GM10248 (cell line): ENCODE results near the gene GPC1.

ENCODE experiments used
- CTCF ChIA-PET: fragments of 300-600 bp; sonication (Branson Sonifier 250); formaldehyde crosslinking; extraction: SDS; loops from one replicate; lab custom pipeline; 2021; ENCODE audit warnings: antibody characterized with exemption; lab: Yijun Ruan, JAX
- POLR2A ChIA-PET: fragments of 350-650 bp; sonication (Branson Sonifier 250); formaldehyde crosslinking; extraction: SDS; loops from one replicate; lab custom pipeline; 2020; ENCODE audit warnings: antibody characterized with exemption; lab: Yijun Ruan, JAX
- DNase-seq: peaks from one replicate; pipeline ENCODE4 v3.0.0; 2012; ENCODE audit errors: extremely low spot score
- CTCF ChIP-seq: IDR thresholded peaks from 2 replicates; pipeline ENCODE4 v1.5.1; 2012; ENCODE audit warnings: mild to moderate bottlenecking, low read depth; ENCODE audit errors: extremely low read depth, missing control alignments, control extremely low read depth

GPC1 gene

GRCh38 chr2:240508832-240509545, 73.5 kb downstream of the GPC1 start:
- DNase-seq: no peak
- no peak for TF ChIP-seq CTCF
- ChIA-PET CTCF (interaction anchor here (1.5 kb wide), 1 partner anchor 14 kb away, joined by 4 read pairs; no protein-coding TSS in a partner anchor), POLR2A (no interaction called here)

GRCh38 chr2:240509667-240510512, 74.4 kb downstream of the GPC1 start:
- CTCF ChIA-PET: no interaction called here
- POLR2A ChIA-PET: no interaction called here
- no peak for TF ChIP-seq CTCF
- no peak for DNase-seq

GRCh38 chr2:240510513-240511210, 75.2 kb downstream of the GPC1 start:
- POLR2A ChIA-PET: no interaction called here
- CTCF ChIA-PET: no interaction called here
- no peak for TF ChIP-seq CTCF
- DNase-seq: no peak

GRCh38 chr2:240511351-240512108, 76.1 kb downstream of the GPC1 start:
- ChIA-PET CTCF (interaction anchor here (1.2 to 3.3 kb wide), 3 partner anchors 11 to 329 kb away, joined by 3 to 35 read pairs (median 3); no protein-coding TSS in a partner anchor), POLR2A (no interaction called here)
- DNase-seq: no peak
- no peak for TF ChIP-seq CTCF

- POLR2A ChIA-PET: no interaction called here
- CTCF ChIA-PET: interaction anchor here (1.2 to 3.4 kb wide), 4 partner anchors 10 to 328 kb away, joined by 3 to 45 read pairs (median 19); partner anchors contain the start of gene CAPN10
- no peak for DNase-seq
- no peak for TF ChIP-seq CTCF
These were observed 76.6 kb downstream of the GPC1 start for GRCh38 chr2:240512109-240512485.
